Measurements from ENCODE around the gene GAL3ST3. TPM values are rescaled to one million over a fixed set of nuclear protein-coding genes. Genes with fewer than 3 reads are reported as not detected.
A peak's percentile ranks its signal among the peaks of the same experiment; 100 is the strongest.

Gene GAL3ST3
- total RNA-seq, 2 donors from 2014 or later, result 1.1 TPM; not detected in 1

DNA sequence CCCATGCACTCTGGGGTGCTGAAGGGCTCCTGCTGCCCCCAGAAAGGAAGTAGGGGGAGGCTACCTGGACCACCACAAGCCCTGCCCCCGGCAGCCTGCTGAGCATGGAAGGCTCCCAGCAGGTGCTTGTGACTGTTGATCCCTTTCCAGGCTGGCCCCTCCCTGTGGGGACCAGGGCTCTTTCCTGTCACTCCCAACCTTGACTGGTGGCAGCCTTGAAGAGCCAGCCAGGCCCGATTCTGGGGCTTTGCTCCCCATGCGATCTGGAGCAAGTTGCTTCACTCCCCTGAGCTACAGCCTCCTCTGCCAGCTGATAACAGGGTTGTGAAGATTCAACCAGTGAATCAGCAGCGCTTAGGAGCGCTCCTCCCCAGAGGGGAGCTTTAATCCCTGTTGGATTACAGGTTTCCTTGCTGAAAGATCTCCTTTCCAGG is 41.7 kb downstream of the GAL3ST3 start:
- no peak overlapping the region for H3K4me3 ChIP-seq
- ATAC-seq (ENCODE audit: insufficient number of reproducible peaks, low FRiP score, low read depth) (no peak), DNase-seq (ENCODE audit: low spot score) (no peak)
- TF ChIP-seq, protein P1, sequence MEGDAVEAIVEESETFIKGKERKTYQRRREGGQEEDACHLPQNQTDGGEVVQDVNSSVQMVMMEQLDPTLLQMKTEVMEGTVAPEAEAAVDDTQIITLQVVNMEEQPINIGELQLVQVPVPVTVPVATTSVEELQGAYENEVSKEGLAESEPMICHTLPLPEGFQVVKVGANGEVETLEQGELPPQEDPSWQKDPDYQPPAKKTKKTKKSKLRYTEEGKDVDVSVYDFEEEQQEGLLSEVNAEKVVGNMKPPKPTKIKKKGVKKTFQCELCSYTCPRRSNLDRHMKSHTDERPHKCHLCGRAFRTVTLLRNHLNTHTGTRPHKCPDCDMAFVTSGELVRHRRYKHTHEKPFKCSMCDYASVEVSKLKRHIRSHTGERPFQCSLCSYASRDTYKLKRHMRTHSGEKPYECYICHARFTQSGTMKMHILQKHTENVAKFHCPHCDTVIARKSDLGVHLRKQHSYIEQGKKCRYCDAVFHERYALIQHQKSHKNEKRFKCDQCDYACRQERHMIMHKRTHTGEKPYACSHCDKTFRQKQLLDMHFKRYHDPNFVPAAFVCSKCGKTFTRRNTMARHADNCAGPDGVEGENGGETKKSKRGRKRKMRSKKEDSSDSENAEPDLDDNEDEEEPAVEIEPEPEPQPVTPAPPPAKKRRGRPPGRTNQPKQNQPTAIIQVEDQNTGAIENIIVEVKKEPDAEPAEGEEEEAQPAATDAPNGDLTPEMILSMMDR (IDR thresholded peaks at IDR 0.05), result no peak
- peak overlapping the region; percentile 8 to 26 for H3K27ac ChIP-seq
- no peaks in the 10 kb centered on the region for H3K27me3 ChIP-seq (replicated peaks; ENCODE audit: insufficient read depth)
- no peaks in the 10 kb centered on the region for H3K9me3 ChIP-seq
- H3K4me1 ChIP-seq (ENCODE audit: control insufficient read depth in 1 of 2, low read depth in 2 of 2), result peaks cover 12 to 25% of the 10 kb centered on the region in 2 donors
- no peaks in the 10 kb centered on the region for H3K36me3 ChIP-seq

DNA sequence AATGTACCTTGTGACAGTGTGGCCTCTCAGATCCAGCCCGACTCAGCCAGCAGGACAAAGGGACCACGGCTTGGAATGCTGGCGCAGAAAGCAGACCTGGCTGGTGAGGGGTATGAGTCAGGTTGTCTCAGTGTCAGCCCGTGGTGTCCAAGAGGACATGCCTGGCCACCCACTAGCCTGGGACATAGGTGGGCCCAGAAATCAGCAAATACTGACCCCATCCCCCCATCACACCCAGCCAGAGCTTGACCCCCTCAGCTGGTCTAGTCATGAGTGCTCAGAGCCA is 42.1 kb downstream of the GAL3ST3 start:
- Histone ChIP-seq H3K4me3 (no peak overlapping the region), H3K4me1 (ENCODE audit: control insufficient read depth in 1 of 2, low read depth in 2 of 2) (peaks cover 11 to 21% of the 10 kb centered on the region in 2 donors), H3K27ac (peak overlapping the region; percentile 8 to 26), H3K36me3 (no peaks in the 10 kb centered on the region), H3K27me3 (replicated peaks; ENCODE audit: insufficient read depth) (no peaks in the 10 kb centered on the region), H3K9me3 (no peaks in the 10 kb centered on the region)
- DNase-seq (ENCODE audit: low spot score) (no peak), ATAC-seq (ENCODE audit: insufficient number of reproducible peaks, low FRiP score, low read depth) (no peak)
- TF ChIP-seq, protein P1 (IDR thresholded peaks at IDR 0.05), result no peak

DNA sequence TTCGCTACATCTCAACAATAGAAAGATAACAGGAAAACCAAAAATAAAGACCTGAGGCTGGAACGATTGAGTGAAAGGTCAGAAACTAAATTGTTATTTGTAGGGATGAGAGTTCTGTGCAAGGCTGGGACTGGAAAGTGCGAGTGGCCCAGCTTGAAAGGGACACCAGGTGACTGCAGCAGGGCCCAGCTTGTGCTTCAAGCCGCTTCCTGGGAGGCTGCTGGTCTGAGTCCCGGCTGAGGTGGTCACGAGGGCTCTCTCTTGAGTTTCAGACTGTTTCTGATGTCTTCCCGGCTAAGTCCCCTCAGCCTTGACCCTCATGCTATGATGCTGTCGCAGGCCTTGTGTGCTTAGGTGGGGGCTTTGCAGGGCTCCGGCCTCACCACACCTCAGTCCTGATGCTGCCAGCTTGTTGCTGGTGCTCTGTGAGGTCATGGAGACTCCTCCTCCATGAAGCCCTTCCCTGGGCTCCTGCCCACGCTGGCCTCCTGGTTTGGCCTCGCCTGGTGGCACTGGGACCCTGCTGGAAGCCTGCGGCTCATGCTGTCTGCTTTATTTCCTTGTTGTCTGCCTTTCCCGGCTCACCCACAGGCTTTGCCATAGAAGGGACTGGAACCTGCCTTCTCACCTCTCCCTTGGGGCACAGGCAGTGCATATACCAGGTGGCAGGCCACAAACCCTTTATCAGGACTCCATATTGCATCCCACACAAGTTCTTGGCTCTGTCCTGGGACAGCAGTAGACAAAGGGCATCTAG is 42.6 kb downstream of the GAL3ST3 start:
- TF ChIP-seq, protein P1 (IDR thresholded peaks at IDR 0.05), result no peak
- Histone ChIP-seq H3K27ac (peak overlapping the region in 1 of 2 donors; percentile 26), H3K36me3 (no peaks in the 10 kb centered on the region), H3K27me3 (replicated peaks; ENCODE audit: insufficient read depth) (no peaks in the 10 kb centered on the region), H3K4me1 (ENCODE audit: control insufficient read depth in 1 of 2, low read depth in 2 of 2) (peaks cover 6 to 17% of the 10 kb centered on the region in 2 donors), H3K9me3 (no peaks in the 10 kb centered on the region), H3K4me3 (no peak overlapping the region)
- ATAC-seq (ENCODE audit: insufficient number of reproducible peaks, low FRiP score, low read depth) (no peak), DNase-seq (ENCODE audit: low spot score) (no peak)

DNA sequence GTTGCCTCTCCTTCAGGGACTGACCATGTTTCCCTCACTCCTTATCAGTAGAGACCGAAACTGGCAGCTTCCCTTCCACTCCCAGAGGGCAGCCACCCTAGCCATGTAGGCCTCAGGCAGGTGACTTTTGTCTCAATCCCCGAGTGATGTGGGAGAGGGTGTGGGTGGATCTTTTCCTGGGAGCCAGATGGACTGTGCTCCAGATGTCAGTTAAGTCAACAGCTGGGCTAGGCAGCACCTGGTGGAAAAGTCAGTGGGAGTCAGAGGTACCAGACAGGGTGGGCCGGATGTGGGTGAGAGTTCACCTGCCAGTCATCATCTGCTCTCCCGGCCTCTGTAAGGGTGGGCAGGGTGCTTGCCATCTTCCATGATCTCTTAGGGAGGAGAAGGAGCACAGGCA is 44.8 kb downstream of the GAL3ST3 start:
- peaks cover 11% of the 10 kb centered on the region for H3K36me3 ChIP-seq
- TF ChIP-seq, protein P1 (IDR thresholded peaks at IDR 0.05), result no peak
- H3K4me3 ChIP-seq, result no peak overlapping the region
- H3K9me3 ChIP-seq, result no peaks in the 10 kb centered on the region
- H3K27me3 ChIP-seq (replicated peaks; ENCODE audit: insufficient read depth), result no peaks in the 10 kb centered on the region
- DNase-seq (ENCODE audit: low spot score), result no peak
- H3K27ac ChIP-seq, result peak overlapping the region in 1 of 2 donors; percentile 65
- peaks cover 15 to 27% of the 10 kb centered on the region in 2 donors for H3K4me1 ChIP-seq (ENCODE audit: control insufficient read depth in 1 of 2, low read depth in 2 of 2)
- ATAC-seq (ENCODE audit: insufficient number of reproducible peaks, low FRiP score, low read depth), result no peak

DNA sequence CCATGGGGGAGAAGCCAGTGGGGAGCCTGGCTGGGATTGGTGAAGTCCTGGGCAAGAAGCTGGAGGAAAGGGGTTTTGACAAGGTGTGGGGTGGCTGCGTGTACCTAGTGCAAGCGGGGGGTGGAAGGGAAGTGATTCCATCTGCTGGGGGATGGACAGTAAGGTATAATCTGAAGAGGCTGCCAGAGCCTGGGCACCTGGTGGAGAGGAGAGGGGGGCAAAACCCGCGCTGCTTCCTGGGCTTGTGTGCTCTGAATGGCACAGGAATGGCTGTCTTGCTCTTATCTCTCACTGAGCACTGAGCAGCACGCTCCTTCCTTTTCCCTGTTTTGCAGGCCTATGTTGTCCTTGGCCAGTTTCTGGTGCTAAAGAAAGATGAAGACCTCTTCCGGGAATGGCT is 45.7 kb downstream of the GAL3ST3 start:
- Histone ChIP-seq H3K27me3 (replicated peaks; ENCODE audit: insufficient read depth) (no peaks in the 10 kb centered on the region), H3K36me3 (peaks cover 20% of the 10 kb centered on the region), H3K4me3 (peak overlapping the region; percentile 85), H3K9me3 (no peaks in the 10 kb centered on the region), H3K4me1 (ENCODE audit: control insufficient read depth in 1 of 2, low read depth in 2 of 2) (peaks cover 15 to 27% of the 10 kb centered on the region in 2 donors), H3K27ac (peak overlapping the region; percentile 95 to 99)
- ATAC-seq (ENCODE audit: insufficient number of reproducible peaks, low FRiP score, low read depth) (no peak), DNase-seq (ENCODE audit: low spot score) (no peak)
- TF ChIP-seq, protein P1 (IDR thresholded peaks at IDR 0.05), result no peak

Measured in thoracic aorta (tissue), 2 donors.